ENCODE data around the gene HMGCR. TPM values are rescaled to one million over a fixed set of nuclear protein-coding genes. Genes with fewer than 3 reads are reported as not detected.

Gene HMGCR
- total and polyA plus RNA-seq, 2 experiments from 2014 or later = 72.2 to 331 TPM

- peaks cover 10% of the 10 kb centered on the region; the same call in 2 of the 3 replicates for H3K4me1 Mint-ChIP-seq
- no peaks in the 10 kb centered on the region; the same call in 2 of the 3 replicates for H3K36me3 Mint-ChIP-seq (ENCODE audit: low read depth)
- Histone ChIP-seq H3K79me2 (replicated peaks; ENCODE audit: insufficient read depth) (no peaks in the 10 kb centered on the region), H3F3A (replicated peaks; ENCODE audit: low read depth) (no peaks in the 10 kb centered on the region), H3K9me2 (ENCODE audit: insufficient read depth) (no peaks in the 10 kb centered on the region), H3K27ac (ENCODE audit: low read depth) (no peak overlapping the region), H4K20me1 (replicated peaks; ENCODE audit: insufficient read depth) (no peaks in the 10 kb centered on the region), H3K4me2 (no peak overlapping the region), H3K36me3 (ENCODE audit: insufficient read depth) (no peaks in the 10 kb centered on the region), H2AFZ (no peak overlapping the region), H3K4me1 (ENCODE audit: insufficient read depth) (peaks cover 15% of the 10 kb centered on the region; the same call in 1 of the 2 replicates), H3K4me3 (no peak overlapping the region), H3K27me3 (ENCODE audit: insufficient read depth) (no peaks in the 10 kb centered on the region)
- no peak overlapping the region for H3K4me3 Mint-ChIP-seq
- H3K27me3 Mint-ChIP-seq (ENCODE audit: insufficient read depth, low read depth, poor library complexity) = no peaks in the 10 kb centered on the region
- no peak for TF ChIP-seq NANOG (IDR thresholded peaks at IDR 0.05; ENCODE audit: borderline replicate concordance)
- TF ChIP-seq STAT1 (IDR thresholded peaks at IDR 0.05; ENCODE audit: unreplicated experiment) = no peak
- no peak for TF ChIP-seq EZH2phosphoT487 (IDR thresholded peaks at IDR 0.05; ENCODE audit: unreplicated experiment)
- TF ChIP-seq EZH2 (IDR thresholded peaks at IDR 0.05; ENCODE audit: low read depth, unreplicated experiment) = no peak
- no peaks in the 10 kb centered on the region for H3K9me3 Mint-ChIP-seq
- ATAC-seq = no peak
- DNase-seq (ENCODE audit: low spot score) = no peak
- H3K27ac Mint-ChIP-seq = no peak overlapping the region
Observed at GRCh38 chr5:75395277-75395676, 58.3 kb downstream of the HMGCR start.

GRCh38 chr5:75405296-75405695 is 68.3 kb downstream of the HMGCR start:
- Histone ChIP-seq H3K27ac (ENCODE audit: low read depth) (no peak overlapping the region), H3K4me2 (no peak overlapping the region), H3K79me2 (replicated peaks; ENCODE audit: insufficient read depth) (no peaks in the 10 kb centered on the region), H3K36me3 (ENCODE audit: insufficient read depth) (no peaks in the 10 kb centered on the region), H2AFZ (no peak overlapping the region), H3K4me3 (no peak overlapping the region), H3K9me2 (ENCODE audit: insufficient read depth) (no peaks in the 10 kb centered on the region), H3K27me3 (ENCODE audit: insufficient read depth) (peaks cover 7% of the 10 kb centered on the region; the same call in 1 of the 2 replicates), H4K20me1 (replicated peaks; ENCODE audit: insufficient read depth) (peaks cover 6% of the 10 kb centered on the region; the same call in 1 of the 2 replicates), H3F3A (replicated peaks; ENCODE audit: low read depth) (no peaks in the 10 kb centered on the region), H3K4me1 (ENCODE audit: insufficient read depth) (no peaks in the 10 kb centered on the region)
- no peak for TF ChIP-seq NANOG (IDR thresholded peaks at IDR 0.05; ENCODE audit: borderline replicate concordance)
- no peak for TF ChIP-seq CREB1 (CRISPR knock-in tag; IDR thresholded peaks at IDR 0.05; ENCODE audit: low read depth)
- TF ChIP-seq POLR2AphosphoS5 (IDR thresholded peaks at IDR 0.05; ENCODE audit: low read depth) = no peak
- no peak for TF ChIP-seq STAT1 (IDR thresholded peaks at IDR 0.05; ENCODE audit: unreplicated experiment)
- no peak for TF ChIP-seq CTCF (conservative IDR thresholded peaks at IDR 0.05; ENCODE audit: low read depth in 2 of 2)
- no peak for TF ChIP-seq ZNF331 (CRISPR knock-in tag; IDR thresholded peaks at IDR 0.05; ENCODE audit: low read depth)
- Mint-ChIP-seq H3K4me3 (no peak overlapping the region), H3K4me1 (peaks cover 4% of the 10 kb centered on the region), H3K27ac (no peak overlapping the region), H3K9me3 (no peaks in the 10 kb centered on the region), H3K36me3 (ENCODE audit: low read depth) (peaks cover 10% of the 10 kb centered on the region; the same call in 2 of the 3 replicates), H3K27me3 (ENCODE audit: insufficient read depth, low read depth, poor library complexity) (no peaks in the 10 kb centered on the region)
- no peak for DNase-seq (ENCODE audit: low spot score)
- ATAC-seq = no peak

Other genes with a start within 250 kb of the HMGCR start
- 0.16 and 0.59 TPM in 2 replicates for gene ANKRD31, start 100.3 kb upstream of the HMGCR start, total RNA-seq (2014; rRNA removed; shearing (Covaris generic))
- gene ANKRD31, start 100.3 kb upstream of the HMGCR start, polyA plus RNA-seq (2016; fragmentation: Nextera tagmentation; extraction: Ambion mirVana) = 0.18 and 0.30 TPM in 2 replicates
- 38.9 and 40.7 TPM in 2 replicates for gene CERT1, start 174.4 kb downstream of the HMGCR start, total RNA-seq (2014; rRNA removed; shearing (Covaris generic))
- 36.5 and 37.5 TPM in 2 replicates for gene CERT1, start 174.4 kb downstream of the HMGCR start, polyA plus RNA-seq (2016; fragmentation: Nextera tagmentation; extraction: Ambion mirVana)
- gene POLK, start 174.7 kb downstream of the HMGCR start, total RNA-seq (2014; rRNA removed; shearing (Covaris generic)) = 10.9 and 14.5 TPM in 2 replicates
- gene POLK, start 174.7 kb downstream of the HMGCR start, polyA plus RNA-seq (2016; fragmentation: Nextera tagmentation; extraction: Ambion mirVana) = 5.4 and 6.3 TPM in 2 replicates

Data from GM23338 (cell line).